GDM1 (cell line): Measurements from ENCODE around the gene RELA.
A peak's percentile ranks its signal among the peaks of the same experiment; 100 is the strongest.
"Not testable (repeated sequence)": the region's sequence is repeated elsewhere in the genome, so short reads cannot be mapped to it uniquely, and the experiment has no call there.

Experiments used
- DNase-seq: peaks from one replicate; lab custom pipeline; 2025; lab: John Stamatoyannopoulos, UW

RELA gene

DNA sequence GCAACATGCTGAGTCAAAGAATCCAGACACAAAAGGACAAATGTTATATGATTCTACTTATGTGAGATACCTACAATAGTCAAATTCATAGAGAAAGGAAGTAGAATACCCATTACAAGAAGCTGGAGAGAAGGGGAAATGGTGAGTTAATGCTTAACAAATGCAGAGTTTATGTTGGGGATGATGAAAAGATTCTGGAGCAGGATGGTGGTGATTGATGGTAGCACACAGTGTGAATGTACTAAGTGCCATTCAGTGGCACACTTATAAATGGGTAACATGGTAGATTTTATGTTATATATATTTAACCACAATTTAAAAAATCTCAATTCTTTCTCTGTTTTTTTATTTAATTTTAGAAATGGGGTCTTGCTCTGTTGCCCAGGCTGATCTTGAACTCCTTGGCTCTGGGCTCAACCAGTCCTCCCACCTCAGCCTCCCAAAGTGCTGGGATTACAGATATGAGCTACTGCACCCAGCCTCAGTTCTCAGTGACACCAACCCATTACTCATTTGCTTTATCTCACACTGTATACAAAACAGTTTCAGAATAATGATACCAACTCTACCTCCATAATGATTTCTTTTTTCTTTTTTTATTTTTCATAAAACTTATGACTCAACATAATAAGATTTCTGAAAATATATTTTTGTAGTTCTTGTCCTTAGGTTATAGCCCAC lies 9.6 kb upstream of the RELA start:
- DNase-seq = no peak

DNA sequence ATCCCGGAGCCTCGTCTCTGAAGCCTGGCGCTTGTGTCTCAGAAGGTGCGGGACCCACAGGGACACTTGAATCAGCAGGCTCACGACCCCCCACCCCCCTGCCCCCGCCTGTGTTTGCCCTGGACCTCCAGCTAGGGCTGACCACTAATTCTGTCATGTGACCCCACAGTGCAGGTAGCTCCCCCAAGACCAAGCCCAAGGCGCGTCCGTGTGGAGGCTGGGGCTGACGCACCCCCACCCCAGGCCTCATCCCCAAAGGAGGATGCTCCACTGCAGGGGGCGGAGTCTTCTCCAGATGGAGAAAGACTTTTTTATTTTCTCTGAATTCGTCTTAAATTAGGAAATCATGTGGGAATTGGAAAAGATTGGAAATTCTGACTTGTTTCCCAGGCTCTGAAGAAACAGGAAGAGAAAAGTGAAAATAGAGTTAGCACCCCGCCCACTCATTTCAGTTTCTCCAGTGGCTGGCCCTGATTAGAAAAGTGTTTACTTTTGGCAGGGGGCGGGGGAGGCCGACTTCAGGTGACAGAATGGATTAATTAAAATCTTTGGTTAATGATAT lies 1.0 kb upstream of the RELA start:
- no peak for DNase-seq

DNA sequence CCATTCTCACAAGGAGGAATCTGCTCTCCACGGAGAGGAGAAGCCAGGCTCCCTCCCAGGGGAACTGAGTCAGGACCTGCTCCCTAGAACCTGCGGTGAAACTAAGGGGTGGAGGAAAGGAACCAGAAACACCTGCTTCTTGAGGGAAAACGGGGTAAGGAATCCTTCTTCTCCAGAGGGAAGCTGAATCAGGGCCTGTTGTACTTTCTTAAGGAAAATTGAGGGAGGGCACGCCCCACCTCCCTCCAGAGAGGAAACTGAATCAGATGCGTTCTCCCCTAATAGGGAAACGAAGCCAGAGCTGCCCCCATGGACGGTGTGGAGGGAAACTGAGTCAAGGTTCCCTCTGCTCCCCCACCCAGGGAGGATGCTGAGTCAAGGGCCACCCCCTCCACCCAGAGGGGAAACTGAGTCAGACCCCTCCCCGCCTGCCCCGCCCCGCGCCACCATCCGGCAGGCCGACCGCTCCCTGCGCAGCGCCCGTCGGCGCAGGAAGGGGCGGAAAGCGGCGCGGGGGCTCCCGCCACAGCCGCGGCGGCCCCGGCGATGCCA lies 393 bp downstream of the RELA start:
- DNase-seq = no peak

DNA sequence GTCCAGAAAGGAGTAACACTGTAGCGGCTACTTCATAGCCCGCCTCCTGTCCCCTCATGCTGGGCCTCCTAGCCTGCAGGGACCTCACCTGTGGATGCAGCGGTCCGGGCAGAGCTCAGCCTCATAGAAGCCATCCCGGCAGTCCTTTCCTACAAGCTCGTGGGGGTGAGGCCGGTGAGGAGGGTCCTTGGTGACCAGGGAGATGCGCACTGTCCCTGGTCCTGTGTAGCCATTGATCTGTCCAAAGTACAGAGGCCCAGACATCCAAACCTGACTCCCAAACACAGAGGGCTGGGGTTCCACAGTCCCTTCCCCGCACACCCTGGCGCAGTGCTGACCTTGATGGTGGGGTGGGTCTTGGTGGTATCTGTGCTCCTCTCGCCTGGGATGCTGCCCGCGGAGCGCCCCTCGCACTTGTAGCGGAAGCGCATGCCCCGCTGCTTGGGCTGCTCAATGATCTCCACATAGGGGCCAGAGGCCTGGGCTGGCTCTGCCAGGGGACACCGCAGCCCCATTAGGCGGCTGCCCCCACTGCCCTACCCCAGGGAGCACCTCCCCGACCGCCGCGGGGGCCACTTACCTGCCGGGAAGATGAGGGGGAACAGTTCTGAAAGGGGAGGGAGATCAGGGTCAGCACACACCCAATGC lies 993 bp downstream of the RELA start:
- no peak for DNase-seq

DNA sequence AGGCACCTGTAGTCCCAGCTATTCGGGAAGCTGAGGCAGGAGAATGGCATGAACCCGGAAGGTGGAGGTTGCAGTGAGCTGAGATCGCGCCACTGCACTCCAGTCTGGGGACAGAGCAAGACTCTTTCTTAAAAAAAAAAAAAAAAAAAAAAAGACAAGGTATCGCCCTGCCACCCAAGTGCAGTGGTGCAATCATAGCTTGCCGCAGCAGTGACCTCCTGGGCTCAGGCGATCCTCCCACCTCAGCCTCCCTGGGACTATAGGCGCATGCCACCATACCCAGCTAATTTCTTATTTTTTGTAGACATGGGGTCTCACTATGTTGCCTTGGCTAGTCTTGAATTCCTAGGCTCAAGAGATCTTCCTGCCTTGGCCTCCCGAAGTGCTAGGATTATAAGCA lies 1.8 kb downstream of the RELA start:
- DNase-seq = not testable (repeated sequence)

DNA sequence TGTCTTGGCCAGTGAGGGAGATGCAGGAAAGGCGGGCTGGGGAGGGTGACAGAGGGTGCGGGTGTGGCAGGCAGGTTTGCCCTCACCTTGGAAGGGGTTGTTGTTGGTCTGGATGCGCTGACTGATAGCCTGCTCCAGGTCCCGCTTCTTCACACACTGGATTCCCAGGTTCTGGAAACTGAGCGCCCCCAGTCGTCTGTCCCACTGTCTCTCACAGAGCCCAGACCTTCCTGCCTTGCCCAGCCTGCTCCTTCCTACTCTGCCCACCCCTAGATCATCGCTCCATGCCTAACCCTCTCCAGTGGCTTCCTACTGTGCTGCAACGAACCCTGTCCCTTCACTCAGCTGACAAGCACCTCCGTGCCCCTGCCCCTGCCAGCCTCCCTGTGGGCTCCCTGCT lies 2.7 kb downstream of the RELA start:
- no peak for DNase-seq

DNA sequence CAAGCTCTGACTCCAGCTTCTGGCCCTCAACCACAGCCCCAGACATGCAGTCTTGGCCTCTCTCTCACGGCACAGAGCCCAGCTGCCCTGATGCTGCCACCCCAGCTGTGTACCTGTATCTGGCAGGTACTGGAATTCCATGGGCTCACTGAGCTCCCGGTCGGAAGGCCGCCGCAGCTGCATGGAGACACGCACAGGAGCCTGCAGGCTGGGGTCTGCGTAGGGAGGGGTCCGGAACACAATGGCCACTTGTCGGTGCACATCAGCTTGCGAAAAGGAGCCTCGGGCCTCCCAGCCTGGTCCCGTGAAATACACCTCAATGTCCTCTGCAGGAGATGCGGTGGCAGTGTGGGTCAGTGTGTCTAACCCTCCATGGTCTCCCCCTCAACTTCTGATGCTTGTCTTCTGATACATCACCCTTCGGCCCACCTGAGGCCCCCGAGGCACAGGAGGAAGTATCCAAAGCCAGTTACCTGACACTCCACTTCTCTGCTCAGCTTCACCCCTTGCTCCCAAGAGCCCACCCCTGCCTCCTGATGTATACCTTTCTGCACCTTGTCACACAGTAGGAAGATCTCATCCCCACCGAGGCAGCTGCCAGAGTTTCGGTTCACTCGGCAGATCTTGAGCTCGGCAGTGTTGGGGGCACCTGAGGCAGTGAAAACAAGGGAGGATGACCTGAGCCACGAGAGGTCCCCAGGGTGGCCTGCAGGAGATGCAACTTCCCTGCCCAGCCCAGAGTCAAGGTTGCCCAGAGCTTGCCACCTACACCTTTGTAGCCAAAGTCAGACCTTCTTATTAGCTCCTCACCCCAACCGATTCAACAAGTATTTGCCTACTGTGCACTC lies 4.3 kb downstream of the RELA start:
- DNase-seq = no peak

DNA sequence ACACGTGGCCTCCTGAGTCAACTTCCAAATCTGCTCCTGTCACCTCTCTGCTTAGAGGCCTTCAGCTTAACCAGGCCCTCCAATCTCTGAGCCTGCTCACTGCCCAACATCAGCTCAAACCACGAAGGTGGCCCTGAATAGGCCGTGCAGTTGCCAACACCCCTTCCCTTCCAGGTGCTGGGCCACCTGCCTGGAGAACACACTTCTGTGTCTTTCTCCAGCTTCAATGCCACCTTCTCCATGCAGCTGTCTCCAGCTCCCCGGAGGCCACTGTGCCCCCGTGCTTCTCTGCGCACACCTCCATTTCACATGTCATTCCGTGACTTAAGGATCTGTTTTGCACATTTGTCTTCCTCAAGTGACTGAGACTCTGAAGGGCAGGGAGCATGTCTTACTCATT lies 5.3 kb downstream of the RELA start:
- no peak for DNase-seq

DNA sequence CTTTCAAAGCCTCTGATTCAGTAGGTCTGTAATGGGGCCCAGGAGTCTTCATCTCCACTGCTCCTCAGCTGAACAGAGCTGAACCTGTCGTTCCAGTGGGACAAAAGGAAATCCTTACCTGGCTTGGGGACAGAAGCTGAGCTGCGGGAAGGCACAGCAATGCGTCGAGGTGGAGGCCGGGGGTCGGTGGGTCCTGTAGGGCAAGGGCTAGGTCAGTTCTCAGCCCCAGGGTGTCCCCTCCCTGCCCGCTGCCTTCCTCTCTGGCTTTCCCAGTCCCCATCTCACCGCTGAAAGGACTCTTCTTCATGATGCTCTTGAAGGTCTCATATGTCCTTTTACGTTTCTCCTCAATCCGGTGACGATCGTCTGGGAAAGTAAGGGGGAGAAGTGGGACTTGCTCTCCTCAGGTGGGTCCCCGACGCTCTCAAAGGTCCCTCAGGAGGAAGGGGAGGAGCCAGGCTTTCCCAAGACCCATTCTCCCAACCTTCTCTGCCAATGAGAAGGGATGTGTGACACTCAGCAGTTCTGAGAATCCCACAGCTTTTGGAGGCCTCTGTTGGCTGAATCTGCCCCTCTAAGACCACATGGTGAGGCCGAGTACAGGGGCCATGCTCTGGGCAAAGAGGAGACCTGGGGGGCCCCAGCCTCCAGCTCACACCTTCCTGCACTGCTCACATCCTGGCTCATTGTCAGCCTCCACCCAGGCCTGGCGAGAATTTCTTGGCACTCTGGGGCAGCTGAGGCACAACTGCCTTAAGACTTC lies 7.0 kb downstream of the RELA start:
- DNase-seq = no peak

DNA sequence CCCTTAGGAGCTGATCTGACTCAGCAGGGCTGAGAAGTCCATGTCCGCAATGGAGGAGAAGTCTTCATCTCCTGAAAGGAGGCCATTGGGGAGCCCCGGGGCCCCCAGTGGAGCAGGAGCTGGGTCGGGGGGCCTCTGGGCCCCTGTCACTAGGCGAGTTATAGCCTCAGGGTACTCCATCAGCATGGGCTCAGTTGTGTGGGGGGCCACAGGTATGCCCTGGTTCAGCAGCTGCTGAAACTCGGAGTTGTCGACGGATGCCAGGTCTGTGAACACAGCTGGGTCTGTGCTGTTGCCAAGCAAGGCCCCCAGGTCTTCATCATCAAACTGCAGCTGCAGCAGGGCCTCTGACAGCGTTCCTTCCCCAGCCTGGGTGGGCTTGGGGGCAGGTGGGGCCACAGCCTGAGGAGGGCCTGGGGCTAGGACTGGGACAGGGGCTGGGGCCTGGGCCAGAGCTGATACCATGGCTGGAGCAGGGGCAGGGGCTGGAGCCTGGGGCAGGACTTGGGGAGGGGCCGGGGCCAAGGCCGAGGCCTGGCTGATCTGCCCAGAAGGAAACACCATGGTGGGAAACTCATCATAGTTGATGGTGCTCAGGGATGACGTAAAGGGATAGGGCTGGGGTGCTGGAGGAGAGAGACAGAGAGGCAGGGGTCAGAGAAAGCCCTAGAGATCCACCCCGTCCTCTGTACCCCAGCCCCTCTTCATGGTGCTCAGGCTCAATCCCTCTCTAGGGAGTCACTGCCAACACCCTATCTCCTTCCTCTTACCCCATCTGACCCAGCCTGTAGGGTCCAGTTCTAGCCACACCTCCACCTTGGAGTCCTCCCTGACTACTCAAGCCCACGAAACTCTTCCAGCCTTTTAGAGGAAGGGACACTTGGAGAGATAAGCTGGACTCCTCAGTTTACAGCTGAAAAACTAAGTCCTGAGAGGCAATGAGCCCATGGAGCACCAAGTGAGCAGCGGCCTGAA lies 8.1 kb downstream of the RELA start:
- no peak for DNase-seq

DNA sequence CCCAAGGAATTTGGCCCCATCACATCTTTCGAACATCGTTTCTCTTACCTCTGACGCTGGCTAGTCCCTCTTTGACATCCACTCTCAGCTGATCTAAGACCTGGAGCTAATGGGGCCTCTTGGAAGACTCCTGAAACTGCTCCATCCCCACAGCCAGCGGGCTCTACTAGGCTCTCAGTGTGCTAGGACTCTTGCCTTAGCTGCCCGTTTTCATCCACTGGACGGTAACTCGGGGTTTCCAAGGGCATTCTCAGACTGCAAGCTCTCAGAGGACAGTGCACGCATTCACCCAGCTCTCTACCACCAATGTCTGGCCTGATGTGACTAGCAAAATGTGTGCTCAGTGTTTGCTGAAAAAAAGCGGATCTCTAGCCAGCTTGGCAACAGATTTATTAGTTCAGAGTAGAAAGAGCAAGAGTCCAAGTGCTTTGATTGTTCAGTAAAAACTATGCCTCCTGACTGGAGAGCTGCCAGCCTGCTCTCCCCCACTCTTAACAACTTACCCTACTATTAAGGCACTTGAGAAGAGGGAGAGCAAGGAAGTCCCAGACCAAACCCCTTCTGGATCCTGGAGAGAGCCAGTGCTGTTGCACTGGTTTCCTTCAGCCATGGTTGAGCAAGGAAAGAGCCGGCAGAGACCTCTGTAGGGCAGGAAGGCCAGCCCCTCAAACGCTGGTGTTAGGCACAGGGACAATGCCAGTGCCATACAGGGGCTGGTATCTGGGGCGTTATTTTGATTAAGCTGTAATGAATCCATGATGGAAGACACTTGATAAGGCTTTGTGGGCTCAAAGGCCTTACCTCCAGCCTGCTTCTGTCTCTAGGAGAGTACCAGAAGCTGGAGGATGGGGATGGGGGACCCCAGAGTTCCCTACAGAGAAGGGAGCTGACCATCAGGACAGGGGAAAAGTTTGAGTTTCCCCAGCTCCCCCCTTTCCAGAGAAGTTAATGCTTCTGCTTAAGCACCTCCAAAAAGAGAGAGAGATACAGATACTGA lies 9.2 kb downstream of the RELA start:
- no peak for DNase-seq

DNA sequence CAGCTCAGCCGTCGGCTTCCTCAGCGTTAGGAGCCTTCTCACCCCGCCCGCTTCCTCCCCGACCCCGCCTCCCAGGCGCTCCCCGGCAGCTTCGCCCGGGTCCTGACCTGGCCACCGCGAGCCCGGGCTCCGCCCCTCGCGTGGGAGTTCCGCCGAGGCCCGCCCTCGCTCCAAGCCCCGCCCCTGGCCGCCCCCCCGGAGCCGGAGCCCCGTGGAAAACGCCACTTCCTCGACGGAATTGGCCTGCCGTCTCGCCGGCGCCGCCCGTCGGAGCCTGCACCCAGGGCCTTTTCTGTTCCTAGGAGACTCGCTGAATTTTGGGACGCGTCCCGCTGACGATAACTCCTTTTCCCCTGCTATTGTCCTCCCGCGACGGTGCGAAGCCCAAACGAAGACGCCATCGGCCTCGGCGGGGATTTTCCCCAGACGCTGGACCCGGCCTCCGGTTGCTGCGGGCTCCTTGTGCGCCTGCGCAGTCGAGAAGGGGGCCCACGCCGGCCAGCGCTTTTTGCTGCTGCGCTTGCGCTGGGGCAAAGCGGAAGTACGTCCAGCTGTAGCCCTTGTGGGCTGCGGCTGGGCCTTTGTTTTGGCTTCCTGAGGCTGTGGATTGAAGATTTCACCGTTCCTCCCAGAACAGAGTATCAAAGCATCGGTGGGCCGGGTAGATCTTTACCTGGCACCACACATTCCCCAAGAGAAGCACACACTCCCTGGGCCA lies 10.0 kb downstream of the RELA start:
- DNase-seq = peak; percentile 92

DNA sequence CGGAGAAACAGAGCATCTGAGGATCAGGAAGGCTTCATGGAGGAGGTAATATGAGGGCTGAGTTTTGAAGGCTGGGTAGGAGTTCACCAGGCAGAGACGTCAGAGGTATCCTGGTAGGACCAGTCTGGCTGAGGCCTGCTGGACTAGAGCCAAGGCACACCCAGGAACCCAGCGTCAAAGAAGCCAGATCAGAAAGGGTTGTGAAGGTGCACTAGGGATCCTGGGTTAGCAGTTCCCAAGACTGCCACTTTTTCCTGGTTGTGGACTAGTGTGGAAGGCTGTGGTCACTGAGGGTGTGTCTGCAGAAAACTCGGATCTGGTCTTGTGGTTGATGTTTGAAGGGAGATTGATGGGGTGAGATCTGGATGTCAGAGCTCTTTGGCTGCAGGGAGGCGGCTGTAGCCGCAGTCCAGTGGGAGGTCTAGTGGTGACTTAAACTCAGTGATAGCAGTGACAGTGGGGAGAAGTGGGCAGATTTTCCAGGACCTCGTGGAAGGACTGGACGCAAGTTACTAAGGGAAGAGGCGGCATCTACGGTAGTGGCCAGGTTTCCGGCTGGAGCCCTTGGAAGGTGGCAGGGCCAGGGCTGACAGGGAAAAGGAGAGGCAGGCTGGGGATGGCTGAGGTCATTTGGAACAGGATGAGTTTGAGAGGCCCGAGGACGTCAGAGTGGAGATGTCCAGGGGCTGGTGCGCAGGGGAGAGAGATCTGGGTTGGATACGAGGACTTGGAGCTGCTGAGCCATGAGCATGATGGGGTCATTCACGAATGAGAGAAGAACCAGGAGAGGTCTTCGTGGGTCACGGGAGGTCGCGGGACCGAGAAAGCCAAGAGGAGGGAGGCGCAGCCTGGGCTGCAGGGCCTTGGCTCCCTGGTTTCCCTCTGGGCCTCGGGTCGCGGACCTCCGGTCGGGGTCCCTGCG lies 10.9 kb downstream of the RELA start:
- no peak for DNase-seq

DNA sequence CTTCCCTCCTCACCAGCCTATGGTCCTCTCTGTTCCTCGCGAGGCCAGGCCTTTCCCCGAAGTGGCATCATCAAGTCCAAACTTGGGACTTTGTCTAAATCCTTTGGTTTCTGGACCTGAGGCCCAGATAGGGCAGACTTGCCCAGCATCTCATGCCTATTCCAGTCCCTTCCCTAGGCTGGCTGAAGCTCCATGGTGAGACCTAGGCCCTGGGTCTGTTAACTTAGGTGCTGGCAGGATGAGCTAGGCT lies 11.5 kb downstream of the RELA start:
- no peak for DNase-seq

DNA sequence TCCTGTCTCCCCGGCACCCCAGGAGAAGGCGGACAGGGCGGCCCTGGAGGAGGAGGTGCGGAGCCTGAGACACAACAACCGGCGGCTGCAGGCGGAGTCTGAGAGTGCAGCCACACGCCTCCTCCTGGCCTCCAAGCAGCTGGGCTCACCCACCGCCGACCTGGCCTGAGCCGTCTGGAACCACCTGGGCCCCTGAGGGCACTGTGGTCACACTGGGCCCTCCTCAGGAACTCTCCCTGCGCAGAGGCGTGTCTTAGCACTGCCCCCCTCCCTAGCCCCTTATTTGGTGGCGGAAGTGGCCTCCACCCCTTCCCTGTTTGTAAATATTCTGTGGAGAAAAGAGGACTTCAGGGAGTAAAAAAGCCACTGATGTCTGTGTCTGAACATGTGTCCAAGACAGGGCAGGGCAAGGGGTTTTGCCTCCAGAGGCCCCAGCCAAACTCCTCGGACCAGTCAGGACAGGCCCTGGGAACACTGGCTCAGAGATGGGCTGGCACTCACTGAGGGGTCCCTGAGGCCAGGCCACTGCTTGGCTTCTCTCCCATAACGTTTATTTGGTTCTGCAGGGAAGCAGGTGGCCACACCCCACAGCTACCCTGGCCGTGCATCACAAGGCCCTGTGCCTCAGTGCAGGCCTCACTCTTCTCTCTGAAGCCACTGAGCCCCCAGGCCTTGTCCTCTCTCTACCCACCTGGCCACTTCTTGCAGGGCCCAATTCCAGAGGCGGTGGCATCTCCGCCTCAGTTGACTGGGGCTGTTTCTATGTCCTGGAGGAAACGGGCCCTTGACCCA lies 12.0 kb downstream of the RELA start:
- no peak for DNase-seq

DNA sequence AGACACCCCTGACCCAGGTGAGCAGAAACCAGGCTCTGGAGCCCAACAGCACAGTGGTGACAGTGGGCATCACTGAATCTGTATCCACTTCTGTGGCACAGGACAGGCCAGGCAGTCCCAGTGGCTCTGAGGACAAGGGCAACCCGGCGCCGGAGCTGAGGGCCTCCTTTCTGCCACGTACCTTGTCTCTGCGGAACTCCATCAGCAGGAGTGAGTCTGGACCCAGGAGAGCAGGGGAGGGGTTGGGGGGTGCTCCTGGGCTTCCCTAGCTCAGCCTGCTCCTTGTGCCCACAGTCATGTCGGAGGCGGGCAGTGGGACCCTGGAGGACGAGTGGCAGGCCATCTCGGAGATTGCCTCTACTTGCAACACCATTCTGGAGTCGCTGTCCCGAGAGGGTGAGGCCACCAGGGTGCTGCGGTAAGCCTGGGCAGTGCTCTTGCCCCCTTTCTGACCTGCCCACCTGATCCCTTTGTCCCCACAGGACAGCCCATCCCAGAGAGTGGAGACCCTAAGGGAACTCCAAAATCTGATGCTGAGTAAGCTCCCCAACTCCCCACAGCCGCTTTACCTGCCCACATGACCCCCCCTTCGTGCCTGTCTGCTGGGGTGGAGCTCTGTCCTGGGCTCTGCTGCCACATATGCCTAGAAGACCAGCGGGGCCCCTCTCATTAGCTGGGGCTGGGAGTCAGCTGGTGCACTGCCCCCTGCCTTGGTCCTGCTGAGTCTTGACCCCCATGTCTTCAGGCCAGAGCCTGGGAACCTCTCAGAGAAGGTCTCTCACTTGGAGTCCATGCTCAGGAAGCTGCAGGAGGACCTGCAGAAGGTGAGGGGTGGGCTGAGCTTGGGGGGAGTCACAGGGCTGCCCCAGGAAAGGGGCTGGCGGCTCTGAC lies 12.8 kb downstream of the RELA start:
- no peak for DNase-seq
